Brain pericyte (primary cell): ENCODE measurements around the gene CREBZF.
A peak's percentile ranks its signal among the peaks of the same experiment; 100 is the strongest.
"Not testable (repeated sequence)": the region's sequence is repeated elsewhere in the genome, so short reads cannot be mapped to it uniquely, and the experiment has no call there.

Experiments
- DNase-seq: peaks from one replicate; pipeline ENCODE4 v3.0.0-alpha.2; 2012; ENCODE audit warnings: low read depth, low spot score

CREBZF gene

GRCh38 chr11:85670949-85671663, 6.2 kb upstream of the CREBZF start:
- not testable (repeated sequence) for DNase-seq

GRCh38 chr11:85668157-85668556, 3.2 kb upstream of the CREBZF start:
- no peak for DNase-seq

GRCh38 chr11:85666687-85667086, 1.8 kb upstream of the CREBZF start:
- DNase-seq, result no peak

- no peak for DNase-seq
These were observed 804 bp upstream of the CREBZF start for GRCh38 chr11:85665733-85666132.

GRCh38 chr11:85663753-85664614, 945 bp downstream of the CREBZF start:
- no peak for DNase-seq

- no peak for DNase-seq
These were observed 1.7 kb downstream of the CREBZF start for GRCh38 chr11:85663080-85663752.

- no peak for DNase-seq
These were observed 2.8 kb downstream of the CREBZF start for GRCh38 chr11:85661972-85662664.

- DNase-seq, result no peak
These were observed 6.7 kb downstream of the CREBZF start for GRCh38 chr11:85658180-85658579.

GRCh38 chr11:85656777-85657176, 8.2 kb downstream of the CREBZF start:
- DNase-seq, result no peak

GRCh38 chr11:85654343-85654742, 10.6 kb downstream of the CREBZF start:
- DNase-seq, result not testable (repeated sequence)

- no peak for DNase-seq
These were observed 12.0 kb downstream of the CREBZF start for GRCh38 chr11:85652786-85653447.

GRCh38 chr11:85651118-85651517, 13.8 kb downstream of the CREBZF start:
- DNase-seq, result no peak

- DNase-seq, result peak; percentile 55
These were observed 17.2 kb downstream of the CREBZF start, which contains the start of gene TMEM126A for GRCh38 chr11:85647604-85648299. TMEM126A (plus strand) TSS chr11:85647967; CDS start chr11:85650256, 2,289 bp downstream.

GRCh38 chr11:85647078-85647477, 17.9 kb downstream of the CREBZF start:
- DNase-seq, result no peak

GRCh38 chr11:85643191-85643614, 21.7 kb downstream of the CREBZF start:
- no peak for DNase-seq

GRCh38 chr11:85634747-85635146, 30.2 kb downstream of the CREBZF start:
- DNase-seq, result no peak

GRCh38 chr11:85628771-85629341, 36.1 kb downstream of the CREBZF start:
- DNase-seq, result no peak

- DNase-seq, result peak; percentile 88
These were observed 36.7 kb downstream of the CREBZF start, which contains the start of gene TMEM126B for GRCh38 chr11:85627998-85628770. TMEM126B (plus strand) TSS chr11:85628593; CDS start chr11:85628608, 15 bp downstream.
